Ascending aorta (tissue), 2 donors: Measurements from ENCODE around the gene SESN2. TPM values are rescaled to one million over a fixed set of nuclear protein-coding genes. Genes with fewer than 3 reads are reported as not detected.

Experiments used
- DNase-seq, 2 donors: peaks; one replicate each; pipeline ENCODE4 v3.0.0-alpha.2; 2019; ENCODE audit warnings: low spot score in 2 of 2
- H3K27ac ChIP-seq, 2 donors: fragments of 200-600 bp; sonication (generic); one replicate each; pipeline ENCODE4 v1.5.1; 2016 to 2017; ENCODE audit warnings: mild to moderate bottlenecking in 1 of 2
- H3K27me3 ChIP-seq: fragments of 200-600 bp; sonication (generic); one replicate; pipeline ENCODE4 v1.5.1; 2017
- H3K36me3 ChIP-seq, 2 donors: fragments of 200-600 bp; sonication (generic); one replicate each; pipeline ENCODE4 v1.5.1; 2016
- H3K4me1 ChIP-seq, 2 donors: fragments of 200-600 bp; sonication (generic); one replicate each; pipeline ENCODE4 v1.5.1; 2016 to 2017; ENCODE audit warnings: mild to moderate bottlenecking in 1 of 2
- H3K4me3 ChIP-seq, 2 donors: fragments of 200-600 bp; sonication (generic); one replicate each; pipeline ENCODE4 v1.5.1; 2016 to 2017; ENCODE audit warnings: mild to moderate bottlenecking in 1 of 2
- H3K9me3 ChIP-seq, 2 donors: fragments of 200-600 bp; sonication (generic); one replicate each; pipeline ENCODE4 v1.5.1; 2016
- intact Hi-C: fragments of 100-400 bp; cut with DNase I; formaldehyde crosslinking; loops from one replicate; pipeline ENCODE4 v1.15.1; 2023
- total RNA-seq: library from RNA; depleted of rRNA; stranded (reverse); fragments of >200 nt; gene quantifications from one replicate; pipeline ENCODE4 v1.1.0, GENCODE V29; 2016
- TF ChIP-seq, protein P1 (sequence below), 3 experiments: fragments of 200-600 bp in 2 of 3; fragments of 450-650 bp in 1 of 3; sonication (generic) in 2 of 3; IDR thresholded peaks; one replicate each; pipeline ENCODE4 v1.5.1; 2016 to 2019; ENCODE audit warnings: antibody characterized with exemption in 3 of 3, mild to moderate bottlenecking in 1 of 3, moderate library complexity in 1 of 3

Gene SESN2
- total RNA-seq, 1 donor from 2014 or later: 7.6 TPM

GRCh38 chr1:28264897-28265296 is 5.6 kb downstream of the SESN2 start:
- intact Hi-C loops: no loop called here

GRCh38 chr1:28265577-28265976 is 6.3 kb downstream of the SESN2 start:
- Histone ChIP-seq H3K36me3 (peaks cover 0 to 3% of the 10 kb centered on the region in 2 donors), H3K27me3 (no peaks in the 10 kb centered on the region), H3K9me3 (no peaks in the 10 kb centered on the region), H3K4me3 (no peak overlapping the region), H3K4me1 (peaks cover 5 to 30% of the 10 kb centered on the region in 2 donors), H3K27ac (no peak overlapping the region)
- DNase-seq: no peak
- TF ChIP-seq, protein P1, sequence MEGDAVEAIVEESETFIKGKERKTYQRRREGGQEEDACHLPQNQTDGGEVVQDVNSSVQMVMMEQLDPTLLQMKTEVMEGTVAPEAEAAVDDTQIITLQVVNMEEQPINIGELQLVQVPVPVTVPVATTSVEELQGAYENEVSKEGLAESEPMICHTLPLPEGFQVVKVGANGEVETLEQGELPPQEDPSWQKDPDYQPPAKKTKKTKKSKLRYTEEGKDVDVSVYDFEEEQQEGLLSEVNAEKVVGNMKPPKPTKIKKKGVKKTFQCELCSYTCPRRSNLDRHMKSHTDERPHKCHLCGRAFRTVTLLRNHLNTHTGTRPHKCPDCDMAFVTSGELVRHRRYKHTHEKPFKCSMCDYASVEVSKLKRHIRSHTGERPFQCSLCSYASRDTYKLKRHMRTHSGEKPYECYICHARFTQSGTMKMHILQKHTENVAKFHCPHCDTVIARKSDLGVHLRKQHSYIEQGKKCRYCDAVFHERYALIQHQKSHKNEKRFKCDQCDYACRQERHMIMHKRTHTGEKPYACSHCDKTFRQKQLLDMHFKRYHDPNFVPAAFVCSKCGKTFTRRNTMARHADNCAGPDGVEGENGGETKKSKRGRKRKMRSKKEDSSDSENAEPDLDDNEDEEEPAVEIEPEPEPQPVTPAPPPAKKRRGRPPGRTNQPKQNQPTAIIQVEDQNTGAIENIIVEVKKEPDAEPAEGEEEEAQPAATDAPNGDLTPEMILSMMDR (IDR thresholded peaks at IDR 0.05): no peak
- intact Hi-C loops: no loop called here

More at GRCh38 chr1:28264897-28265296, 5.6 kb downstream of the SESN2 start:
- H3K27ac ChIP-seq: no peak overlapping the region
- H3K27me3 ChIP-seq: no peaks in the 10 kb centered on the region
- peaks cover 5 to 32% of the 10 kb centered on the region in 2 donors for H3K4me1 ChIP-seq
- TF ChIP-seq, protein P1 (IDR thresholded peaks at IDR 0.05): no peak
- H3K4me3 ChIP-seq: no peak overlapping the region
- no peaks in the 10 kb centered on the region for H3K36me3 ChIP-seq
- no peak for DNase-seq
- H3K9me3 ChIP-seq: no peaks in the 10 kb centered on the region

DNA sequence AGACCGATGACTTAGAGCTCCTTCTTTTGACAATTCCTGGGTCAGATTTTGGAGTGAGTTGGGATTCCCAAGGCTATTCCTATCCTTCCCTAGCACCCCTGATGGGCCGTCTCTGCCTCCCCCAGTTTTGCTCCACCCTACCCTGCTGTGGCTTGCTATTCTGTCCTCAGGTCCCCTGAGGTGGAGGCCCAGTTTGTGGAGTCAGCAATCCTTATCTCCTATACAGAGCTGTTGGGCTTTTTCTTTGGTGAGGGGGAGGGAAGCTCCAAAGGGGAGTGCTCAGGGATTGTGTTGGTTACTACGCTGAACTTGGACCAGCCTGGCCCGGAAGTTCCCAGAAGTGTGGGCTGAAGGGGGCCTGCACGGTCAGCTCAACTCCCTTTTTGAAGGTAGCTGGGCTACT is 7.6 kb downstream of the SESN2 start:
- no peak for DNase-seq
- TF ChIP-seq, protein P1 (IDR thresholded peaks at IDR 0.05): no peak
- Histone ChIP-seq H3K36me3 (peaks cover 9 to 12% of the 10 kb centered on the region in 2 donors), H3K27me3 (no peaks in the 10 kb centered on the region), H3K27ac (no peak overlapping the region), H3K4me3 (no peak overlapping the region), H3K4me1 (peaks cover 0 to 17% of the 10 kb centered on the region in 2 donors), H3K9me3 (no peaks in the 10 kb centered on the region)
- intact Hi-C loops: no loop called here

DNA sequence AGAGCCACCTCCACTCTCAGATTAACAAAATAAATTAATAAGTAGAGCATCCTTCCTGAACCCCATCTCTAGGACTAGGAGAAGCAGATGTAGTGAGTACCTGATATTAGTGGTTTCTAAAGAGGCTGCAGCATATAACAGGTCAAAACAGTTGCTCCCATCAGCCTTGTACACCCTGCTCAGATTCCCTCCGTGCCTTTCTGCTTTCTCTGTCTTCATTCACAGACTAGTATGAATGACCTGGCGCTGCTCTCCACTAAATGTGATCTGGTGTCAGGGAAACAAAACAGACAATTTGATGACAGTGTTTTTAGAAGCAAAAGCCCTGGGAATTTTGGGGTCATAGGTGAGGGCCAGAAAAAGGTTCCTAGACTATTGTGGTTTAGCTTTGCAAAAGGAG is 8.3 kb downstream of the SESN2 start:
- H3K4me1 ChIP-seq: peaks cover 0 to 12% of the 10 kb centered on the region in 2 donors
- H3K27ac ChIP-seq: no peak overlapping the region
- H3K36me3 ChIP-seq: peaks cover 16 to 19% of the 10 kb centered on the region in 2 donors
- TF ChIP-seq, protein P1 (IDR thresholded peaks at IDR 0.05): no peak
- intact Hi-C loops: no loop called here
- no peaks in the 10 kb centered on the region for H3K9me3 ChIP-seq
- H3K4me3 ChIP-seq: no peak overlapping the region
- H3K27me3 ChIP-seq: no peaks in the 10 kb centered on the region
- DNase-seq: no peak

DNA sequence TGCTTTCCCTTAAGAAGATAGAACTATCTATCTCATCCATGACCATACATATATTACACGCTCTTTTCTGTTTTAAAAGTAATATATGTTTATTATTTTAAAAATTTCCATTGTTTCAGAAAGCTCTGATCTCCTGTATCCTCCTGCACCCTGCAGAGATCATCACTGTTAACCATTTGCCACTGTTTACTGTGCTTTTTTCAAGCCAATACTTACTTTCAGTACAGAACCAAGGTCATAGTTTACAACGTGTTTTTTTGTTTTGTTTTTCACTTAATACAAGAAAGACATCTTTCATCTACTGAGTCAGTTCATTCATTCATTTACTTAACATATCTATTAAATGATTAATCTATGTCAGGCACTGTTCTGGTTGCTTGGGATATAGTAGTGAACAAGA is 10.2 kb downstream of the SESN2 start:
- Histone ChIP-seq H3K27me3 (no peaks in the 10 kb centered on the region), H3K27ac (no peak overlapping the region), H3K9me3 (no peaks in the 10 kb centered on the region), H3K4me1 (peaks cover 0 to 9% of the 10 kb centered on the region in 2 donors), H3K4me3 (no peak overlapping the region), H3K36me3 (peaks cover 33 to 38% of the 10 kb centered on the region in 2 donors)
- intact Hi-C loops: no loop called here
- TF ChIP-seq, protein P1 (IDR thresholded peaks at IDR 0.05): no peak
- DNase-seq: no peak
